A673 (cell line): ENCODE data around the gene HRC. TPM values are rescaled to one million over a fixed set of nuclear protein-coding genes. Genes with fewer than 3 reads are reported as not detected.

Experiments
- BruUV-seq: library from RNA; stranded (reverse); fragments of 400-500 nt; replicated peaks from 2 replicates; lab custom pipeline; 2021; lab: Mats Ljungman, UMichigan
- CTCF ChIA-PET: fragments of 300-600 bp; sonication (Branson Sonifier 250); formaldehyde crosslinking; loops from one replicate; lab custom pipeline; 2022; ENCODE audit warnings: antibody characterized with exemption; lab: Charles Lee
- POLR2A ChIA-PET: fragments of 300-600 bp; sonication (Branson Sonifier 250); formaldehyde crosslinking; loops from one replicate; lab custom pipeline; 2022; ENCODE audit warnings: antibody characterized with exemption; ENCODE audit not compliant: low non-redundant PET; lab: Charles Lee
- DNase-seq: peaks from one replicate; pipeline ENCODE4 v3.0.0-alpha.2; 2015; ENCODE audit warnings: low spot score
- H3K27ac ChIP-seq: fragments of 200-600 bp; sonication (generic); 2 replicates; pipeline ENCODE4 v1.5.1; 2016; ENCODE audit warnings: mixed run types, low read depth, mild to moderate bottlenecking, mixed read lengths, antibody characterized with exemption, low read length; ENCODE audit not compliant: poor library complexity, severe bottlenecking
- H3K27me3 ChIP-seq: fragments of 200-600 bp; sonication (generic); replicated peaks from 2 replicates; pipeline ENCODE4 v1.6.1; 2017; ENCODE audit warnings: mixed run types, low read depth, mild to moderate bottlenecking, mixed read lengths, antibody characterized with exemption, low read length; ENCODE audit not compliant: insufficient read depth, poor library complexity
- H3K36me3 ChIP-seq: fragments of 200-600 bp; sonication (generic); 2 replicates; pipeline ENCODE4 v1.6.1; 2016; ENCODE audit warnings: mixed run types, mild to moderate bottlenecking, mixed read lengths, antibody characterized with exemption, low read length; ENCODE audit not compliant: insufficient read depth, poor library complexity, severe bottlenecking
- H3K4me1 ChIP-seq: fragments of 200-600 bp; sonication (generic); 2 replicates; pipeline ENCODE4 v1.6.1; 2017; ENCODE audit warnings: mixed run types, mild to moderate bottlenecking, mixed read lengths, antibody characterized with exemption, low read length; ENCODE audit not compliant: insufficient read depth, poor library complexity, severe bottlenecking
- H3K4me3 ChIP-seq: fragments of 200-600 bp; sonication (generic); 2 replicates; pipeline ENCODE4 v1.5.1; 2016; ENCODE audit warnings: low read depth, mixed run types, mild to moderate bottlenecking, mixed read lengths, low read length; ENCODE audit not compliant: poor library complexity, severe bottlenecking
- H3K9me3 ChIP-seq: fragments of 200-600 bp; sonication (generic); 2 replicates; pipeline ENCODE4 v1.6.1; 2016; ENCODE audit warnings: mixed run types, low read depth, mild to moderate bottlenecking, mixed read lengths, antibody characterized with exemption, low read length; ENCODE audit not compliant: poor library complexity, severe bottlenecking
- CTCF ChIP-seq: fragments of 300-800, 200-600 bp; sonication (generic); conservative IDR thresholded peaks from 2 replicates; pipeline ENCODE4 v1.5.1; 2017; ENCODE audit warnings: low read depth, mild to moderate bottlenecking, antibody characterized with exemption, low read length, moderate library complexity, mixed read lengths
- EZH2 ChIP-seq: fragments of 200-600 bp; sonication (generic); IDR thresholded peaks from 2 replicates; pipeline ENCODE4 v1.6.1; 2017; ENCODE audit warnings: borderline replicate concordance, low read depth, mild to moderate bottlenecking, mixed read lengths, antibody characterized with exemption, low read length; ENCODE audit not compliant: poor library complexity, severe bottlenecking
- intact Hi-C: fragments of 100-400 bp; cut with micrococcal nuclease; formaldehyde crosslinking; loops from one replicate; pipeline ENCODE4 v1.10.0; 2022; ENCODE audit not compliant: unreplicated experiment
- total RNA-seq: library from RNA; stranded (reverse); gene quantifications from 2 replicates; pipeline ENCODE4 v1.2.3, GENCODE V29; 2021

The HRC gene
- total RNA-seq, 1 experiment from 2014 or later, result not detected

GRCh38 chr19:49180659-49181058 lies 25.5 kb upstream of the HRC start:
- CTCF ChIA-PET, result interaction anchor here (0.7 to 0.9 kb wide), 2 partner anchors 18 to 42 kb away, joined by 3 to 10 read pairs; no protein-coding TSS in a partner anchor
- Histone ChIP-seq H3K4me3 (no peak overlapping the region), H3K27me3 (no peaks in the 10 kb centered on the region), H3K9me3 (no peaks in the 10 kb centered on the region), H3K27ac (no peak overlapping the region), H3K4me1 (peaks cover 5% of the 10 kb centered on the region), H3K36me3 (peaks cover 18% of the 10 kb centered on the region)
- intact Hi-C loops, result no loop called here
- POLR2A ChIA-PET, result no interaction called here
- BruUV-seq, result no TSS peak
- TF ChIP-seq EZH2 (no peak), CTCF (no peak)
- DNase-seq, result no peak

- TSS peak; percentile 29 for BruUV-seq
- ChIA-PET CTCF (interaction anchor here (1.0 kb wide), 1 partner anchor 25 kb away, joined by 3 read pairs; no protein-coding TSS in a partner anchor), POLR2A (no interaction called here)
- no peak overlapping the region for H3K27ac ChIP-seq
- no peaks in the 10 kb centered on the region for H3K27me3 ChIP-seq
- intact Hi-C loops, result no loop called here
- H3K4me3 ChIP-seq, result no peak overlapping the region
- H3K4me1 ChIP-seq, result peaks cover 5% of the 10 kb centered on the region
- H3K36me3 ChIP-seq, result peaks cover 19% of the 10 kb centered on the region
- H3K9me3 ChIP-seq, result no peaks in the 10 kb centered on the region
- DNase-seq, result no peak
- TF ChIP-seq CTCF, result no peak
Measured at GRCh38 chr19:49173198-49173597, 18.0 kb upstream of the HRC start.

- intact Hi-C loops, result no loop called here
- Histone ChIP-seq H3K4me1 (no peaks in the 10 kb centered on the region), H3K36me3 (peaks cover 18% of the 10 kb centered on the region), H3K27ac (no peak overlapping the region), H3K9me3 (no peaks in the 10 kb centered on the region), H3K27me3 (no peaks in the 10 kb centered on the region), H3K4me3 (no peak overlapping the region)
- BruUV-seq, result no TSS peak
- ChIA-PET CTCF (no interaction called here), POLR2A (no interaction called here)
- no peak for TF ChIP-seq CTCF
- no peak for TF ChIP-seq EZH2
- DNase-seq, result no peak
Measured at GRCh38 chr19:49168421-49168820, 13.2 kb upstream of the HRC start.
